Erythroblast (primary cell): ENCODE measurements around the gene RBFOX2.
"Not testable (repeated sequence)": the region's sequence is repeated elsewhere in the genome, so short reads cannot be mapped to it uniquely, and the experiment has no call there.

Experiments
- DNase-seq, 2 experiments: peaks; one replicate each; lab custom pipeline; 2025; lab: John Stamatoyannopoulos, UW
- GATA1 ChIP-seq: IDR thresholded peaks from 2 replicates; pipeline ENCODE4 v1.6.1; 2011; ENCODE audit warnings: low read depth, mild to moderate bottlenecking, control low read depth, low read length, moderate library complexity
- POLR2A ChIP-seq: IDR thresholded peaks from 2 replicates; pipeline ENCODE4 v1.6.1; 2011; ENCODE audit warnings: mild to moderate bottlenecking, low read length

Gene RBFOX2

DNA sequence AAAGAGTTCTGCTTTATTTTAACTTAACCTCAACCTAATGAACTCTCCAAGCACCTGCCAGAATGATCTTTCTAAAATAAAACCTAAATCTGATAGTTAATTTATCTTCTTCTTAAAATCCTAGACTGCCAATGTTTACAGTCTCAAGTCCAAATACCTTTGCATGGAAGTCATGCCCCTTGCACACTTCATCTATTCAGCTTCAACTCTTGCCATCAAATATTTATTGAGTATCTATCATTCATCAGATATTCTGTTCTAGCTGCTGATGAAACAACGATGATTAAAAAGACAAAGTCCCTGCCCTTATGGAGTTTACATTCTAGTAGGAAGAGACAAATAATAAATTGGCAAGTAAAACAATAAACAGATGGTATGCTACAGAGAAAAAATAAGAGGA lies 209.2 kb downstream of the RBFOX2 start:
- no peak for DNase-seq
- TF ChIP-seq POLR2A, result no peak
- no peak for TF ChIP-seq GATA1

DNA sequence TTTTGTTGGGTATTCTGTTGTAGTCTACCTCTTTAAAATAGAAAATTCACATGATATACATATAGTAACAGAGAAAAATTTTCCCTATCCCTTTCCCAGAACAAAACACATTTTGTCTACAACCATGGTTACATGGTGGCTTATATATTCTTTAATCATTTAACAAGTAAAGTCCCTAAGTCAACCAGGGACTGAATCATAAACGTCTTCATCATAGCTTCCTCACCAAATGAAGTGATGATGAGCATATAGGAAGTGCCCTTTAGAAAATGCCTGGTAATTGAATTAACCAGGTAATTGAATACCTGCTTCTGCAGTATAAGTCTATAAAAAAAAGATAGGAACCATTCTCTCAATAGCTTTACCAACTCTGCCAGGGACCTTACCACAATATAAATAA lies 209.7 kb downstream of the RBFOX2 start:
- TF ChIP-seq POLR2A, result no peak
- TF ChIP-seq GATA1, result no peak
- DNase-seq, result no peak

GRCh38 chr22:35812600-35812999 lies 216.0 kb downstream of the RBFOX2 start:
- TF ChIP-seq GATA1 (no peak), POLR2A (no peak)
- no peak for DNase-seq

DNA sequence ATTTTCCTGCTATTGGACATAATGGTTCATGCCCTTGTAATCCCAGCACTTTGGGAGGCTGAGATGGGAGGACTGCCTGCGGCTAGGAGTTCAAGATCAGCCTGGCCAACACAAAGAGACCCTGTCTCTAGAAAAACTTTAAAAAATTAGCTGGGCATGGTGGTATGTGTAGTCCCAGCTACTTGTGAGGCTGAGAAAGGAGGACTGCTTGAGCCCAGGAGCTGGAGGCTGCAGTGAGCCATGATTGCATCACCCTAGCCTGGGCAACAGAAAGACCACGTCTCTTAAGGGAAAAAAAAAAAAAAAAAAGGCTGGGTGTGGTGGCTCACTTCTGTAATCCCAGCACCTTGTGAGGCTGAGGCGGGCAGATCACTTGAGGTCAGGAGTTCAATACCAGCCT lies 217.0 kb downstream of the RBFOX2 start:
- TF ChIP-seq GATA1 (no peak), POLR2A (no peak)
- no peak for DNase-seq

DNA sequence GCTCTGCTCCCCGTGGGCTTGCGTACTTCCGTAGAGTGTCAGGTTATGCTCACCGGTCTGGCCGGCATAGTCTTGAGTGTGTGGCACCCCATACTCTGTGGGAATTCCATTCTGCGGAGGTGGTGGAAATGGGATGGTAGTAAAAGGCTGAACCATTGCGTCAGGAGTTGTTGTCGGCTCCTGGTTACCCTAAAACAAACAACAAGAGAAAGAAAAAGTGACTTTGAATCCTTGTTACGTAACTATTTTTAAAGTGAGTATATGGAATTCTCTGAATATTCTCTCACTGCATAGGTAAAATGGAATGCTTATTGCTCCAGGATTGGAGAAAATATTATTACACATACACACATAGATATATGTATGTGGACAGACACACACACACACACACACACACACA lies 218.8 kb downstream of the RBFOX2 start:
- no peak for TF ChIP-seq POLR2A
- TF ChIP-seq GATA1, result no peak
- DNase-seq, result no peak

DNA sequence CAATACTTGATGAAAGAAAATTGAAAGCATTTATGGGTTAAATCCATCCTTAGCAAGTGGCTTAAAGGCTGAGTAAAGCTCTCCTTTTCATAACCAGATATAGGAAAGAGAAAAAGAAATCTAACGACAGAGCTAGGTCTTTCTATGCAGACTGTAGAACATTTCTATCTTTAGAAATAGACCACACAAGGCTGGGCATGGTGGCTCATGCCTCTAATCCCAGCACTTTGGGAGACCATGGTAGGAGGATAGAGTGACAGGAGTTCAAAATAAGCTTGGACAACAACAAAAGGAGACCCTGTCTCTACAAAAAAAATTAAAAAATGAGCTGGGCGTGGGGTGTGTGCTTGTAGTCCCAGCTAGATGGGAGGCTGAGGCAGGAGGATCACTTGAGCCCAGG lies 220.2 kb downstream of the RBFOX2 start:
- no peak for TF ChIP-seq POLR2A
- no peak for TF ChIP-seq GATA1
- no peak for DNase-seq

- not testable (repeated sequence) for DNase-seq
These were observed 222.0 kb downstream of the RBFOX2 start for GRCh38 chr22:35806668-35807067.

- no peak for DNase-seq
- TF ChIP-seq POLR2A, result no peak
- TF ChIP-seq GATA1, result no peak
These were observed 223.2 kb downstream of the RBFOX2 start for GRCh38 chr22:35805466-35805865.

DNA sequence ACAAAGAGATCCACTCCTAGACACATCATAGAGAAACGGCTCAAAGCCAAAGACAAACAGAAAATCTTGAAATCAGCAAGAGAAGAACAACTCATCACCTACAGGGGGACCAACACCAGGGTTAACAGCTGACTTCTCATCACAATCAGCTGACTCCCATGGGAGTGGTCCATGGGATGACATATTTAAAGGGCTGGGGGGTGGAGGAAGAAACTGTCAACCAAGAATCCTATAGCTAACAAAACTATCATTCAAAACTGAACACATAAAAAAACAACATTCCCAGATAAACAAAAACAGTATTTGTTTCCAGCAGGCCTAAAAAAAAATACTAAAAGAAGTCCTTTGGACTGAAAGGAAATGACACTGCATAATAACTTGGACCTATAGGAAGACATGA lies 224.2 kb downstream of the RBFOX2 start:
- no peak for DNase-seq
- TF ChIP-seq GATA1, result no peak
- no peak for TF ChIP-seq POLR2A

- no peak for DNase-seq
- no peak for TF ChIP-seq GATA1
- TF ChIP-seq POLR2A, result no peak
These were observed 225.7 kb downstream of the RBFOX2 start for GRCh38 chr22:35802885-35803284.

DNA sequence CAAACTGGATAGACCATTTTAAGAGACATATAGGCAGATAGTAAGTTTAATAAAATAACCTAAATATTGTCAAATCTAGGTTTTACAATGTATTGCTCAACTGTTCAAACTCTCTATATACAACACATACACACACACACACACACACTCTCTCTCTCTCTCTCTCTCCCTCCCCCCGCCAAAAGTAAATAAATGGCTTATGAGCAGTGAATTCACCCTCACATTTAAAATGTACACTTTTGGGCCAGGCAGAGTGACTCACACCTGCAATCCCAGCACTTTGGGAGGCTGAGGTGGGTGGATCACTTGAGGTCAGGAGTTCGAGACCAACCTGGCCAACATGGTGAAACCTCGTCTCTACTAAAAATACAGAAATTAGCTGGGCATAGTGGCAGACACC lies 227.3 kb downstream of the RBFOX2 start:
- DNase-seq, result not testable (repeated sequence)

- TF ChIP-seq GATA1, result no peak
- TF ChIP-seq POLR2A, result no peak
These were observed 229.5 kb downstream of the RBFOX2 start for GRCh38 chr22:35799150-35799549.

DNA sequence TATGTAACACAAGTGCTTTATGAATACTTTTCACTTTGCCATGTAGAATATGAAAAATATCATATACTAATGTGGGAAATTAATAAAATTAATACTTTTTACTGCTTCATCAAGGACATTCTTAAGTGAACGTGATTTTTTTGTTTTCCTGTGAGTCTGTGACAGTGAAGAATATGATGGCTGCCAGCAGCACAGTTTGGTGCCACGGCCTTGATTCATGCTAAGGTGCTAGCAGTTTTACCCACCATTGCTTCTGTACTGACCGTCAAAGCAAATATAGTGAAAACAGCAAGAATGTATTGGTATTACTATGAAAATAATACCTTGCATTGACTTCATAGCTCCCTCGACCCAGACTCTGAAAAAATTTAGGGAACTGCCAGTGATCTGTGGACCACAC lies 231.2 kb downstream of the RBFOX2 start:
- TF ChIP-seq GATA1 (no peak), POLR2A (no peak)
- DNase-seq, result no peak

More at GRCh38 chr22:35799150-35799549, 229.5 kb downstream of the RBFOX2 start:
- DNase-seq, result no peak

- no peak for DNase-seq
- no peak for TF ChIP-seq GATA1
- no peak for TF ChIP-seq POLR2A
These were observed 233.1 kb downstream of the RBFOX2 start for GRCh38 chr22:35795476-35795875.

DNA sequence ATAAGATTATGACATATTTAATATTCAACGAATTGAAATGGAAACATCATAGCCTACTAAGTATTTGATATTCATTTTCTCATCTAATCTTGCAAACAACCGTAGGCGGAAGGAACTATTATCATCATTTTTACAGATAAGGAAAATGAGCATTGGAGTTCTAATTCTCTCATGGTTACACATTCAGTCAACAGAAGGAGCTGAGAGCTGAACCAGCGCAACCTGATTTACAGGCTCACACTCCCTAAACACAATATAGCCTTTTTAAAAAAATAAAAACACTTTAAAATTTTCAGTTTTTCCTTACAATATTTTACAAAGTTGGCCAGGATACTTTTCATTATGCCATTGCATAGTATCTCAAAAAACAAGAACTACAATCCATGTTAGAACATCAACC lies 236.1 kb downstream of the RBFOX2 start:
- no peak for DNase-seq
- TF ChIP-seq GATA1, result no peak
- TF ChIP-seq POLR2A, result no peak

DNA sequence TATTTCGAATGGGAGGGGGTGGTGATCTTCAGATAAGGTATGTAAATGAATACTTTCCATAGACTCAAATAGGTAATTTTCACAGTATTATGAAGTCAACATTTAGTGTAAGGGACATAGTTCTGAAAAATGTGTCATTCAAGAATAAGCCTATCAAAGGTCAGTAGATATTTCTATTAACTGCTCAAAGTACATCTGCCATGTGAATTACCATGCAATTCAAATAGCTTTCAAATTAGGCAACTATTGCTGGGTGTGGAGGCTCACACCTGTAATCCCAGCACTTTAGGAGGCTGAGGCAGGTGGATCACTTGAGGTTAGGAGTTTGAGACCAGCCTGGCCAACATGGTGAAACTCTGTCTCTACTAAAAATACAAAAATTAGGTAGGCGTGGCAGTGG lies 236.8 kb downstream of the RBFOX2 start:
- DNase-seq, result not testable (repeated sequence)
